GM12892 (cell line): ENCODE data around the gene COL8A2.

Experiments used
- DNase-seq: peaks from one replicate; pipeline ENCODE4 v3.0.0; 2011; ENCODE audit not compliant: insufficient read length
- FAIRE-seq: peaks from 2 replicates; lab custom pipeline; 2011; peaks lifted over from hg19 to GRCh38; lab: Jason Lieb, UNC
- POLR2A ChIP-seq: IDR thresholded peaks from 2 replicates; pipeline ENCODE4 v1.6.1; 2011; ENCODE audit warnings: low read depth, low read length, control low read depth
- POLR2AphosphoS5 ChIP-seq: IDR thresholded peaks from 2 replicates; pipeline ENCODE4 v1.6.1; 2011; ENCODE audit warnings: low read depth, low read length, control low read depth
- TAF1 ChIP-seq: IDR thresholded peaks from 2 replicates; pipeline ENCODE4 v1.6.1; 2011; ENCODE audit warnings: low read depth, mild to moderate bottlenecking, control low read depth, low read length, borderline replicate concordance

The COL8A2 gene

GRCh38 chr1:36083219-36083618, 41.8 kb downstream of the COL8A2 start:
- TF ChIP-seq POLR2A (no peak), TAF1 (no peak), POLR2AphosphoS5 (no peak)
- DNase-seq (no peak), FAIRE-seq (no peak)

- TF ChIP-seq POLR2AphosphoS5 = no peak
- no peak for TF ChIP-seq TAF1
- no peak for TF ChIP-seq POLR2A
- FAIRE-seq (no peak), DNase-seq (no peak)
Observed at GRCh38 chr1:36081926-36082485, 43.0 kb downstream of the COL8A2 start.

- FAIRE-seq (no peak), DNase-seq (no peak)
- TF ChIP-seq POLR2A (no peak), POLR2AphosphoS5 (no peak), TAF1 (no peak)
Observed at GRCh38 chr1:36080801-36081200, 44.2 kb downstream of the COL8A2 start.

DNA sequence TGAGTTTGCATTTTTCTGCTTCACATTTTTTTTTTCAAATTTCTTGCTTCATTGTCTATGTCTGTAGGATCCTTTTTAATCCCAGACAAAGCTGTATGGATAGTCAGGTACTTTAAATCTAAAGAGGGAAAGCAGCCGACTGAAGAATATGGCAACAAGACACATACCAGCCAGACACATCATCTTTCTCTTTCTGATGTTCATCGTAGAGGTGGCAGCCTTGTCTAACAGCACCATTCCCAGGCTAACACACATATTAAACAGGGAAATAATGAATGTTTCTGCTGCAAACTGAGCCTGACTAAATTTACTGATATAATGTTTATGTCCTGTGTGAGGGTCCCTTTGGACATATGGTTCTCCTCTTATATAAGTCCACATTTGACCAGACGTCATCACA, 44.8 kb downstream of the COL8A2 start:
- DNase-seq = no peak
- FAIRE-seq = no peak
- no peak for TF ChIP-seq POLR2AphosphoS5
- no peak for TF ChIP-seq TAF1
- TF ChIP-seq POLR2A = no peak

- no peak for FAIRE-seq
Observed at GRCh38 chr1:36076979-36077573, 47.9 kb downstream of the COL8A2 start.

DNA sequence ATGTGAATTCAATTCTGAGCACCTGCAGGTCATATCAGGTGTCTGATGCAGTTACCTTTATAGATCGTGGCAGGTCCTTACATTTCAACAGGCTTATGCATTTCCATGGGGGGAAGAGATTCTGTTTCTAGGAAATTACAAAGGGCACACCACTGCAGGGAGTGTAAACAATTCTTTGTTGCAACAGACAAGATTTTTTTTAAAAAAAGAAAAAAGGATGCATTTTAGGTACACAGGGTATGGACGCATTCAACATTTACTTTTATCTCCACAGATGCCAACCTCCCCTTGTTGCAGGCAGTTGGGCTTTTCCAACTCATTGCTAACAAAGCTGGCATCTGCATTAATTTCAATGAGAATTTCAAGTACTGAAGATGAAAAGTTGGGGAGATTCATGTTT, 54.7 kb downstream of the COL8A2 start:
- DNase-seq (no peak), FAIRE-seq (no peak)
- TF ChIP-seq TAF1 = no peak
- no peak for TF ChIP-seq POLR2A
- TF ChIP-seq POLR2AphosphoS5 = no peak

More at GRCh38 chr1:36076979-36077573, 47.9 kb downstream of the COL8A2 start:
- DNase-seq = no peak
- TF ChIP-seq POLR2A = no peak
- no peak for TF ChIP-seq POLR2AphosphoS5
- no peak for TF ChIP-seq TAF1

GRCh38 chr1:36068866-36069265, 56.2 kb downstream of the COL8A2 start:
- TF ChIP-seq POLR2A (no peak), POLR2AphosphoS5 (no peak), TAF1 (no peak)
- DNase-seq (no peak), FAIRE-seq (no peak)

GRCh38 chr1:36067871-36068270, 57.2 kb downstream of the COL8A2 start:
- no peak for FAIRE-seq
- no peak for TF ChIP-seq TAF1
- DNase-seq = no peak

GRCh38 chr1:36062315-36062714, 62.7 kb downstream of the COL8A2 start:
- DNase-seq (no peak), FAIRE-seq (no peak)
- TF ChIP-seq POLR2A (no peak), TAF1 (no peak), POLR2AphosphoS5 (no peak)

DNA sequence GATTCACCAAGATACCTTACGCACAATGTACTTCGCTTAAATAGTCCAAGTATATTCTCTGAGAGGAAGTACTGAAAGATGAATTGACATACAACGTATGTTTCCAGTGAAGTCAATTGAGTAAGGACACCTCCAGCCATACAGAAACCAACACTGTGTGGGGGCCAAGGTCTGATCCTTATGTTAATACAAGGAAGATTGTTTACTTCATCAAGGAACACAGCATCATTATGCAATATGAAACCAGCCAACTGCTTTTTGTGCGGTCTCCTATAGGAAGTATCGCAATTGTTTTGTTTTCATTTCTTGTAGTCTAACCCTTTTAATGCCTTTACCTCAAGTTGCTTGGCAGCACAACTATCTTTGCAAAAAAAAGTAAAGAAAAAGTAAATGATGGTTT, 69.3 kb downstream of the COL8A2 start:
- FAIRE-seq = no peak
- TF ChIP-seq POLR2AphosphoS5 (no peak), TAF1 (no peak)
- no peak for DNase-seq

DNA sequence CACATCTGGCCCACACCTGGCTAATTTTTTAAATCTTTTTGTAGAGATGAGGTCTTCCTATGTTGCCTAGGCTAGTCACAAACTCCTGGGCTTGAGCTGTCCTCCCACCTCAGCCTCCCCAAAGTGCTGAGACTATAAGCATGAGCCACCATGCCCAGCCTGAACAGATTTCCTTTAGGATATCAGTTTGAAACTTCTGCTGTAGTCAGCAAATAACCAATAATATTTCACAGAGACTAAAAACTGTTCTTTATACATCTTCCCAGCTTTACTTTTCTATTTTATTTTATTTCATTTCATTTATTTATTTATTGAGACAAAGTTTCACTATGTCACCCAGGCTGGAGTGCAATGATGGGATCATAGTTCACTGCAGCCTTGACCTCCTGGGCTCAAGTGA, 71.0 kb downstream of the COL8A2 start:
- TF ChIP-seq POLR2AphosphoS5 (no peak), POLR2A (no peak), TAF1 (no peak)
- DNase-seq (no peak), FAIRE-seq (no peak)

DNA sequence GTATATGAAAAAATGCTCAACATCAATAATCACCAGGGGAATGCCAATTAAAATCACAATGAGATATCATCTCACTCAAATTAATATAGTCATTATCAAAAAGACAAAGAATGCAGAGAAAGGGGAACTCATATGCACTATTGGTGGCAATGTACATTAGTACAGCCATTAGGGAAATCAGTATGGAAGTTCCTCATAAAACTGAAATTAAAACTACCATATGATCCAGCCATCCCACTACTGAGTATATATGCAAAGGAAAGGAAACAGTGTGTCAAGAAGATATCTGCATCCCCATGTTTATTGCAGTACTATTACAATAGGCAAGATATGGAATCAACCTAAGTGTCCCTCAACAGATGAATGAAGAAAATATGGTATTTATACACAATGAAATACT, 73.2 kb downstream of the COL8A2 start:
- FAIRE-seq (no peak), DNase-seq (no peak)
- TF ChIP-seq POLR2A (no peak), POLR2AphosphoS5 (no peak)
